Activated naive CD4-positive, alpha-beta T cell treated with anti-CD3 and anti-CD28 coated beads, Interleukin-2, amount 10 ng/mL, durations not matched to agents 7 days and 5 days (primary cell): ENCODE data around the gene FAM151B.

Source experiments
- CTCF ChIA-PET: fragments of 350-600 bp; sonication (Branson Sonifier 250); formaldehyde crosslinking; loops from one replicate; lab custom pipeline; 2021; ENCODE audit warnings: antibody characterized with exemption; lab: Charles Lee
- DNase-seq: peaks from one replicate; pipeline ENCODE4 v3.0.0-alpha.2; 2020
- H3K27ac Mint-ChIP-seq: one replicate; pipeline ENCODE4 v1.8.0; 2021; ENCODE audit warnings: mild to moderate bottlenecking, moderate library complexity, mixed read lengths
- H3K27me3 Mint-ChIP-seq: one replicate; pipeline ENCODE4 v1.8.0; 2021; ENCODE audit warnings: mild to moderate bottlenecking, mixed read lengths
- H3K36me3 Mint-ChIP-seq: one replicate; pipeline ENCODE4 v1.8.0; 2021; ENCODE audit warnings: mixed read lengths
- H3K4me1 Mint-ChIP-seq: one replicate; pipeline ENCODE4 v1.8.0; 2021; ENCODE audit warnings: mixed read lengths
- H3K4me3 Mint-ChIP-seq: one replicate; pipeline ENCODE4 v1.8.0; 2021; ENCODE audit warnings: mild to moderate bottlenecking, moderate library complexity, mixed read lengths
- H3K9me3 Mint-ChIP-seq: one replicate; pipeline ENCODE4 v1.8.0; 2021; ENCODE audit warnings: mixed read lengths

Gene FAM151B

GRCh38 chr5:80584770-80585169, 96.9 kb downstream of the FAM151B start:
- CTCF ChIA-PET, result no interaction called here
- no peaks in the 10 kb centered on the region for H3K4me1 Mint-ChIP-seq

GRCh38 chr5:80588858-80589540, 101.1 kb downstream of the FAM151B start:
- H3K9me3 Mint-ChIP-seq, result no peaks in the 10 kb centered on the region
- peaks cover 14% of the 10 kb centered on the region for H3K27me3 Mint-ChIP-seq
- H3K4me1 Mint-ChIP-seq, result no peaks in the 10 kb centered on the region
- no peak overlapping the region for H3K27ac Mint-ChIP-seq
- no peaks in the 10 kb centered on the region for H3K36me3 Mint-ChIP-seq
- CTCF ChIA-PET, result interaction anchor here (0.5 kb wide), 1 partner anchor 537 kb away, joined by 3 read pairs; no protein-coding TSS in a partner anchor
- no peak overlapping the region for H3K4me3 Mint-ChIP-seq
- no peak for DNase-seq

More at GRCh38 chr5:80584770-80585169, 96.9 kb downstream of the FAM151B start:
- no peaks in the 10 kb centered on the region for H3K36me3 Mint-ChIP-seq
- no peak overlapping the region for H3K27ac Mint-ChIP-seq
- H3K9me3 Mint-ChIP-seq, result no peaks in the 10 kb centered on the region
- peaks cover 3% of the 10 kb centered on the region for H3K27me3 Mint-ChIP-seq
- H3K4me3 Mint-ChIP-seq, result no peak overlapping the region
- DNase-seq, result no peak

- Mint-ChIP-seq H3K4me1 (no peaks in the 10 kb centered on the region), H3K27me3 (peaks cover 17% of the 10 kb centered on the region), H3K36me3 (no peaks in the 10 kb centered on the region), H3K9me3 (no peaks in the 10 kb centered on the region), H3K4me3 (no peak overlapping the region), H3K27ac (no peak overlapping the region)
- DNase-seq, result no peak
- CTCF ChIA-PET, result no interaction called here
These were observed 102.9 kb downstream of the FAM151B start for GRCh38 chr5:80590766-80591165.

DNA sequence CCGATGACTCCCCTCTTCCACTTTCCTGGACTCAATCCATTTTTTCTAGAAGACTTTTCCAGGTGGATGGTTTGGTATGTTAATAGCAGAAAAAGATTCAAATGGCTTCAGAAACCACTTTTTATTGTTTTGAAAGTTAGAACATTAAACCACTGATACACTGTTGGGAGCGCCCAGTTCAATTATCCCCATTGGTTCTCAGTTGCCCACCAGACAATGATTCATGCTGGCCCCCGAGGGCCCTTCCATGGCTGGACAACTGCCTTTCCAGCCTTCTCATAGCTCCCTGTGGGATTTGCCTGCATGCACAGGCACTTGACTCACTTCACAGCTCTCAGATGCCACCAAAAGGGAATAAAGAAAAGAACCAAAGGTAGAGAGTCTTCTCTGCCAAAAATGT, 103.5 kb downstream of the FAM151B start:
- Mint-ChIP-seq H3K36me3 (no peaks in the 10 kb centered on the region), H3K4me1 (no peaks in the 10 kb centered on the region), H3K9me3 (no peaks in the 10 kb centered on the region), H3K27ac (no peak overlapping the region), H3K4me3 (no peak overlapping the region), H3K27me3 (peaks cover 17% of the 10 kb centered on the region)
- CTCF ChIA-PET, result no interaction called here
- no peak for DNase-seq

- no peaks in the 10 kb centered on the region for H3K9me3 Mint-ChIP-seq
- no peak overlapping the region for H3K27ac Mint-ChIP-seq
- no peaks in the 10 kb centered on the region for H3K36me3 Mint-ChIP-seq
- H3K4me1 Mint-ChIP-seq, result no peaks in the 10 kb centered on the region
- H3K27me3 Mint-ChIP-seq, result peaks cover 17% of the 10 kb centered on the region
- CTCF ChIA-PET, result no interaction called here
- H3K4me3 Mint-ChIP-seq, result no peak overlapping the region
- no peak for DNase-seq
These were observed 104.2 kb downstream of the FAM151B start for GRCh38 chr5:80592105-80592504.
